Neural progenitor cell (in vitro differentiated cells): Measurements from ENCODE around the gene MAGEB17.

Source experiments
- EZH2phosphoT487 ChIP-seq: fragments of 200-600 bp; sonication (generic); IDR thresholded peaks from 2 replicates; pipeline ENCODE4 v1.6.1; 2017; ENCODE audit warnings: antibody characterized with exemption
- TF ChIP-seq, protein P1 (sequence below): fragments of 200-600 bp; sonication (generic); IDR thresholded peaks from 2 replicates; pipeline ENCODE4 v1.5.1; 2017; ENCODE audit warnings: antibody characterized with exemption, mild to moderate bottlenecking

DNA sequence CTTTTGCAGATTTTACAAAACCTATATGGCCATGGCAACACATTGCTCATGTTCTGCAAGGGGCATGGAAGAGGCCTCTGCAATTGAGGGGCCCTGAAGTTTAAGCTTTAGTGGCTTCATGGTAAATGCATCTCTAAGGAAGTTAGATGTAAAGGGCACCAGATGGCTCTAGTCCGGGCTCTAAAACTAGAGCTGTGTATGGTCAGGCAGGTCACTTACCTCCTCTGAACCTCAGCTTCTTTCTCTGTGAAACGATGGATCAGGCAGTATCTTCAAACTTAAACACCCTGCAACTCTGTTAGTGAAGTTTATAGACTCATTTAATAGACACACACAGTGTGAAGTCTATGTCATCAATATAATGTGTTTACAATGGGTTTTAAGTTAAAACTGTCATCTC, 10.0 kb downstream of the MAGEB17 start:
- TF ChIP-seq, protein P1, sequence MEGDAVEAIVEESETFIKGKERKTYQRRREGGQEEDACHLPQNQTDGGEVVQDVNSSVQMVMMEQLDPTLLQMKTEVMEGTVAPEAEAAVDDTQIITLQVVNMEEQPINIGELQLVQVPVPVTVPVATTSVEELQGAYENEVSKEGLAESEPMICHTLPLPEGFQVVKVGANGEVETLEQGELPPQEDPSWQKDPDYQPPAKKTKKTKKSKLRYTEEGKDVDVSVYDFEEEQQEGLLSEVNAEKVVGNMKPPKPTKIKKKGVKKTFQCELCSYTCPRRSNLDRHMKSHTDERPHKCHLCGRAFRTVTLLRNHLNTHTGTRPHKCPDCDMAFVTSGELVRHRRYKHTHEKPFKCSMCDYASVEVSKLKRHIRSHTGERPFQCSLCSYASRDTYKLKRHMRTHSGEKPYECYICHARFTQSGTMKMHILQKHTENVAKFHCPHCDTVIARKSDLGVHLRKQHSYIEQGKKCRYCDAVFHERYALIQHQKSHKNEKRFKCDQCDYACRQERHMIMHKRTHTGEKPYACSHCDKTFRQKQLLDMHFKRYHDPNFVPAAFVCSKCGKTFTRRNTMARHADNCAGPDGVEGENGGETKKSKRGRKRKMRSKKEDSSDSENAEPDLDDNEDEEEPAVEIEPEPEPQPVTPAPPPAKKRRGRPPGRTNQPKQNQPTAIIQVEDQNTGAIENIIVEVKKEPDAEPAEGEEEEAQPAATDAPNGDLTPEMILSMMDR, result no peak
- no peak for TF ChIP-seq EZH2phosphoT487
